K562 (cell line): ENCODE data around the gene MYLIP. TPM values are rescaled to one million over a fixed set of nuclear protein-coding genes. Genes with fewer than 3 reads are reported as not detected.

ENCODE experiments used
- CBFA2T3 ChIP-seq: fragments of 450-650 bp; IDR thresholded peaks from 2 replicates; pipeline ENCODE4 v1.6.1; 2017
- CEBPG ChIP-seq, 3 experiments: fragments of 200-800 bp in 1 of 3; sonication (Bioruptor generic) in 1 of 3; sonication (generic) in 1 of 3; formaldehyde crosslinking in 1 of 3; IDR thresholded peaks in 2 of 3; conservative IDR thresholded peaks in 1 of 3; 2 replicates each; pipeline versions ENCODE4 v1.6.1 to v1.8.0; 2016 to 2022; ENCODE audit warnings: missing compliant biosample characterization in 2 of 3, missing genetic modification characterization in 2 of 3, mild to moderate bottlenecking in 1 of 3, missing genetic modification reagents in 1 of 3
- CREB5 ChIP-seq: fragments of 250-450 bp; sonication (Bioruptor Pico); IDR thresholded peaks from 2 replicates; pipeline ENCODE4 v1.5.0; 2020; ENCODE audit warnings: mild to moderate bottlenecking
- DACH1 ChIP-seq: fragments of 450-650 bp; IDR thresholded peaks from 2 replicates; pipeline ENCODE4 v1.6.1; 2018; ENCODE audit not compliant: partially characterized antibody
- ETV1 ChIP-seq: fragments of 450-650 bp; conservative IDR thresholded peaks from 2 replicates; pipeline ENCODE4 v1.6.1; 2016; ENCODE audit warnings: missing genetic modification characterization, control low read depth, low read depth, missing compliant biosample characterization
- SRF ChIP-seq, 2 experiments: fragments of 250-450, 450-650 bp in 1 of 2; sonication (Bioruptor Pico) in 1 of 2; sonication (generic) in 1 of 2; formaldehyde crosslinking; IDR thresholded peaks; 2 replicates each; pipeline versions ENCODE4 v1.5.0 to v1.5.1; 2020 to 2022; ENCODE audit warnings: mild to moderate bottlenecking in 1 of 2, missing genetic modification reagents in 1 of 2
- TFAP4 ChIP-seq: sonication (generic); formaldehyde crosslinking; IDR thresholded peaks from 2 replicates; pipeline ENCODE4 v1.8.0; 2022; ENCODE audit warnings: missing genetic modification reagents, mild to moderate bottlenecking, moderate library complexity, borderline replicate concordance
- ZKSCAN1 ChIP-seq: fragments of 150-350 bp; IDR thresholded peaks from 2 replicates; pipeline ENCODE4 v1.6.1; 2016; ENCODE audit warnings: low read depth, low read length
- ZNF175 ChIP-seq: fragments of 200-800 bp; sonication (Bioruptor generic); IDR thresholded peaks from 2 replicates; pipeline ENCODE4 v1.6.1; 2016; ENCODE audit warnings: low read depth, mild to moderate bottlenecking, missing genetic modification characterization, missing compliant biosample characterization
- ZNF445 ChIP-seq: fragments of 250-450 bp; sonication (Bioruptor Pico); IDR thresholded peaks from 2 replicates; pipeline ENCODE4 v1.4.0; 2020; ENCODE audit warnings: low read depth, mild to moderate bottlenecking, moderate library complexity
- ZNF639 ChIP-seq, 2 experiments: fragments of 200-800 bp in 1 of 2; sonication (Bioruptor generic) in 1 of 2; sonication (generic) in 1 of 2; formaldehyde crosslinking in 1 of 2; IDR thresholded peaks in 1 of 2; conservative IDR thresholded peaks in 1 of 2; 2 replicates each; pipeline versions ENCODE4 v1.5.0 to v1.6.1; 2016 to 2020; ENCODE audit warnings: missing compliant biosample characterization in 1 of 2, missing genetic modification characterization in 1 of 2, missing genetic modification reagents in 1 of 2
- polyA plus RNA-seq, 8 experiments: library from polyadenylated mRNA; depleted of rRNA in 4 of 8; stranded (reverse) in 5 of 8; unstranded in 3 of 8; fragments of >200 nt; fragmentation: Nextera tagmentation in 2 of 8; fragmentation: Illumina TruSeq in 1 of 8; extraction: Ambion mirVana in 2 of 8; extraction: Trizol in 1 of 8; gene quantifications; 2 replicates each; pipeline versions ENCODE4 v1.2.1 to v1.2.3, GENCODE V29; 2011 to 2014; ENCODE audit warnings: inconsistent platforms in 1 of 8, missing spikeins in 1 of 8
- total RNA-seq, 7 experiments: library from RNA; depleted of rRNA in 6 of 7; stranded (reverse); fragments of >200 nt in 6 of 7; fragmentation: Illumina TruSeq in 2 of 7; extraction: Trizol in 2 of 7; gene quantifications; 2 replicates each; pipeline versions ENCODE4 v1.2.1 to v1.2.3, GENCODE V29; 2011 to 2021; ENCODE audit warnings: low replicate concordance in 1 of 7

MYLIP gene
- total and polyA plus RNA-seq, 9 of the 15 experiments (the other 6 are each of a cell fraction or from before 2014, with no cell fraction given), result 10.8 to 43.5 (median 31.5) TPM

DNA sequence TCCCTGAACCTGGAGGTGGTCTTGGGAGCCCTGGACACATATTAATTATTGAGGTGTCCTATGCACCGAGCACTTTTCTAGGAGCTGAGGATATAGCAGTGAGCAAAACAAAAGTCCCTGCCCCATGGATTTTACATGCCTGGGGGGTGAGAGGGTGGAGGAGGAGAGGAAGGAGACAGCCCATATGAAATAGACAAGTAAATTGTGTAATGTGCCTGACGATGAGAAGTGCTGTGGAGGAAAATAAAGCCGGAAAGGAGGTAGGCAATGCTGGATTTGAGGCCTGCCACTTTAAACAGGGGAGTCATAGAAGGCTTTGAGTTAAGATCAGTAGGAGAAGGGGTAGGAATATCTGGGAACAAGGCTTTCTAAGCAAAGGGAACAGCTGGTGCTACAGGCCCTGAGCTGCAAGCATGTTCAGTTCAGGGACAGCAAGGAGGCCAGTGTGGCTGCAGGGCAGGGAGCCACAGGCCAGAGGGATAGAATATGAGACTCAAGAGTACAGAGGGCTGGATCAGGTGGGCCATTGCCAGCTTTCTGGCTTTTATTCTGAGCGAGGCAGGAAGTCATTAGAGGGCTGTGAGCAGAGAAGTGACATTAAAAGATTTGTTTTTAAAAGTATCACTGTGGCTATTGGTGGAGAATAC lies 19.1 kb upstream of the MYLIP start (continued):
- no peak for TF ChIP-seq ZNF639 (CRISPR knock-in tag; conservative IDR thresholded peaks at IDR 0.05 in 1 of 2, IDR thresholded peaks at IDR 0.05 in 1 of 2)
- TF ChIP-seq TFAP4 (CRISPR knock-in tag), result peak; percentile 51; the same call in 1 of the 2 replicates
- 0 out of 2 replicates have a peak, but pooled peaks have one; percentile 0 for TF ChIP-seq ZNF175
- no peak for TF ChIP-seq ZKSCAN1
- no peak for TF ChIP-seq ZNF445 (CRISPR knock-in tag)
- TF ChIP-seq ETV1 (tag), result peak; percentile 34; the same call in 1 of the 2 replicates
- peak; percentile 36 for TF ChIP-seq DACH1
- TF ChIP-seq CBFA2T3, result no peak
- no peak for TF ChIP-seq CREB5 (CRISPR knock-in tag)
- no peak for TF ChIP-seq SRF (CRISPR knock-in tag; IDR thresholded peaks at IDR 0.05)
- TF ChIP-seq CEBPG (CRISPR knock-in tag; IDR thresholded peaks at IDR 0.05), result no peak
- TF ChIP-seq CEBPG (tag; conservative IDR thresholded peaks at IDR 0.05 in 1 of 2, IDR thresholded peaks at IDR 0.05 in 1 of 2), result peak; percentile 27 to 56; a peak in 2 of 4 replicates
